Germinal center (tissue), 1 donor: ENCODE data around the gene PSMC1.
"Not testable (repeated sequence)": the region's sequence is repeated elsewhere in the genome, so short reads cannot be mapped to it uniquely, and the experiment has no call there.

ENCODE experiments used
- DNase-seq: peaks from one replicate; pipeline ENCODE4 v3.0.0; 2012; ENCODE audit warnings: mixed read lengths, low spot score

PSMC1 gene

GRCh38 chr14:90256354-90257131 is at the start of gene PSMC1:
TSS of gene PSMC1 (plus strand) at chr14:90256553. CDS start at chr14:90256598, 45 bp downstream.
- peak; percentile 76 for DNase-seq

- no peak for DNase-seq
Measured at GRCh38 chr14:90213099-90213748, 43.1 kb upstream of the PSMC1 start.

GRCh38 chr14:90228478-90228877 is 27.9 kb upstream of the PSMC1 start:
- no peak for DNase-seq

DNA sequence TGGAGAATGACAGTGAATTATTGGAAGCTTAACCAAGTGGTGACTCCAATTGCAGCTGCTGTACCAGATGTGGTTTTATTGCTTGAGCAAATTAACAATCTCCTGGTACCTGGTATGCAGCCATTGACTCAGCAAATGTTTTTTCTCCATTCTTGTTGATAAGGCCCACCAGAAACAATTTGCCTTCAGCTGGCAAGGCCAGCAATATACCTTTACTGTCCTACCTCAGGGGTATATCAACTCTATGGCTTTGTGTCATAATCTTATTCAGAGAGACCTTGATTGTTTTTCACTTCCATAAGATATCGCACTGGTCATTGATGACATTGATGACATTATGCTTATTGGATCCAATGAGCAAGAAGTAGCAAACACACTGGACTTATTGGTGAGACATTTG is 26.4 kb upstream of the PSMC1 start:
- not testable (repeated sequence) for DNase-seq

GRCh38 chr14:90235179-90235976 is 21.0 kb upstream of the PSMC1 start:
- peak; percentile 82 for DNase-seq

DNA sequence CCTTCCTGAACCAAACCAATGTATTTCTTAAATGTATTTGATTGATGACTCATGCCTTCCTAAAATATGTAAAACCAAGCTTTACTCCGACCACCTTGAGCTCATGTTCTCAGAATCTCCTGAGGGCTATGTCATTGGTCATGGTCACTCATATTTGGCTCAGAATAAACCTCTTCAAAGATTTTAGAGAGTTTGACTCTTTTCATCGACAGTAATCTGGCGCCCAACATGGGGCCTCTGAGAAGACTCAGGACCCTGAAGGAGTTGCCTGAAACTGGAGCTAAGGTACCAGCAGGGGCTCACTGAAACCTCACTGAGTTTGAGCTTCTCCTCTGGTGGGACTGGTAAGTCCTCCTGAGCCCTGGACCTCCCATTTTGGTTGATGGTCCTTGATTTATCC is 17.2 kb upstream of the PSMC1 start:
- no peak for DNase-seq

DNA sequence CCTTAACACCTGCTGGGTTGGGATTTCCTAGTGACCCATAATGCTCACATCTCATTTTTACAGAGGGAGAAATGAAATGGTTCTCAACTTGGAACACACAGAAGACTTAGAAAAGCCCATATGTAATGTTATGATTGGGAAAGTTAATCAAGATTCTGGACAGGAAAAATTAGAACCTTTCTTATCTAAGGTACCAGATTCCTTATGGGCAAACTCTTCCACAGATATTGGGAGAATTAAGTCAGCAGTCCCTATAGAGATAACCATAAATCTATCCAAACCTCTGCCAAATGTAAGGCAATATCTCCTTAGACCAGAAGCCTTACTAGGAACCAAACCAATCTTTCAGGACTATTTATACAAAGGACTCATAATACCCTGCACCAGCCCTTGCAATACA is 13.9 kb upstream of the PSMC1 start:
- DNase-seq = no peak

DNA sequence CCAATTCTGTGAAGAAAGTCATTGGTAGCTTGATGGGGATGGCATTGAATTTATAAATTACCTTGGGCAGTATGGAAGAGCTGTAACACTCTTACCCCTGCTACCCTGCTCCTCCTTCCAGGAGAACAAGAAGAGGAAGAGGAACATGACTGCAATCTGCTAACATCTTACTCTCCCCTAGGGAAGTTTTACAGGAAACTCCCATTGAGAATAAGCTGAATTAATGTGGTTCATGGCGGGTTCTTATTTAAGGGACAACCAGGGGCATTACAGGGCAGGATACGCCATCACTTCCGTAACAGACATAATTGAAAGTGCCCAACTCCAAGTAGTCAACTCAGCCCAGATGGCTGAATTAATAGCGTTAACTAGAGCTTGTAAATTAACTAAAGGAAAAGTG is 9.4 kb upstream of the PSMC1 start:
- no peak for DNase-seq

GRCh38 chr14:90247441-90247840 is 8.9 kb upstream of the PSMC1 start:
- not testable (repeated sequence) for DNase-seq

DNA sequence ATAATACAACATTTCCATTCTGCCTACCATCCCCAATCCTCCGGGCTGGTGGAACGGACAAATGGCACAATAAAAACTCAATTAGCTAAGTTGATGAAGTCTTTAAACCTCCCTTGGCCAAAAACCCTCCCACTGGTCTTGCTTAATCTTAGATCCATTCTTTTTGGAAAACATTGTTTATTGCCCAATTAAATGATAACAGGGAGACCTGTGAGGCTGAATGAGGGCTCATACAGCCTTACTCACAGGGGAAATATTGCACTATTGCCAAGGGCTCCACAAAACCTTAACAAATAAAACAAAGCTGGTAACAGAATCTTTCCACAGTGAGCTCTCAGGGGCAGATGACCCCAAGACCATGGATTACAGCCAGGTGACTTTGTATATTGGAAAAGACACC is 7.8 kb upstream of the PSMC1 start:
- DNase-seq = no peak

DNA sequence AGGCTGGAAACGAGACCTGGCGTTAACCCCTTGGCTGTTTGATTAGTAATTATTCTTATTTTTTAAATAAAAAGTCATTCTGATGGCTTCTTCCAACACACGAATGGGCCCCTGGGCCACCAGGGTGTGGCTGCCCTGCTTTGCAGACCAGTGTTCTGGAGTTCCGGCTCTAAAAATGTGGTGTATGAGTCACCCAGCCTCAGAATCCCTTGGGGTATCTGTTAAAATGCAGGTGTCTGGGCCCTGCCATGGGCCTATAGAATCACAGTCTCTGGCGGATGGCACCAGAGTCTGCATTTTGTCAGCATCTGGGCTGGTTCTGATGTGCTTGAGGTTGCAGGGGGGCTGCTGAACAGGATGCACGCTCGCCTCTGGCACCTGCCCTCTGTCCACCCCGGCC is 2.5 kb upstream of the PSMC1 start:
- peak; percentile 66 for DNase-seq

DNA sequence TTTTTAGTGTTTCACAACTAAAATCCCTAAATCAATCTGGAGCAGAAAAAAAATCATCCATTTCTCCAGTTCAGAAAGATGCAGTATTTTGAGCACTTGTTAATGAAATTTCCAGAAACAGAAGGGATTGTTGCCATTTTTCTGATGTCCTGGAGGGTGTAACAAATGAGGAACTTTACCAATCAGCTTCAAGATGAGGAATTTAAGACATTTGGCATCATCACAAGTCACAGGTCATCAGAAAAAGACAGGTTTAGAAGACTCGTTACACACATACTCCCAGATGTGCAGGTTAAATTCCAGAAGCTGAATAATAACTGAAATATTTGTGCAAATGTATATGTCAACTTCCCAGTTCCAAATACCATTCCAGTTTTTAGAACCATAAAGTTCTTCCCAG is 482 bp upstream of the PSMC1 start:
- no peak for DNase-seq

- DNase-seq = no peak
Measured at GRCh38 chr14:90263748-90264449, 7.5 kb downstream of the PSMC1 start.

DNA sequence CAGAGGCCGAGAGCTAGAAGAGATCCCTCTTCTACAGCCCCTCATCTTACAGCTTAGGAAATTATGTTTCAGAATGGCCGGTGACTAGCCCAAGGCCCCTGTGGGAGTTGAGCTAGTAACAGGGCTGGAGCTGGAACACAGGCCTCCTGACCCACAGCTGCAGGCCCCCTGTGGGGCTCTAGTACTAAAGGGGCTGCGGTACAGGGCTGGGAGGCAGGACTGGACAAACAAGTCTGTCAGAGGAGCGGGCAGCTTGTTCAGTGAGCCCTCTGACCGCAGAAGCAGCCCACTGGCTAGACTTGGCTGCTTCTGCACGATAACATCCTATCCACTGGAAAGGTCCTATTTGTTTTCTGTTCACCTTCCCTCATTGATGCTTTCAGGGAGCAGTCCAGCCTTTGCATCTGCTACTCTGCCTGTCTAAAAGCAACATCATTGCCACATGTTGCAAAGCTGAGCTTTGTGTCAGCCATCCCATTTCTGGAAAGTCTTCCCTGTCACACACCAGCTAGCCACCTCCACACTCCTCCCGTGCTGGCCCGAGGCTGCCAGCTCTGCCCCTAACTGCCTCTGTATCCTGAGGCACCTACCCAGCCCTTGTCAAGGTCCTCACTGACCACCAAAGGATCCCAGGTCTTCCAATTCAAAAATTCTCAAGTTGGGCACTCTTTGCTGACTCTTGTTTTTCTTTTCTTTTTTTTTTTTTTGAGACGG is 10.2 kb downstream of the PSMC1 start:
- DNase-seq = no peak

- DNase-seq = no peak
Measured at GRCh38 chr14:90268420-90268819, 12.1 kb downstream of the PSMC1 start.

DNA sequence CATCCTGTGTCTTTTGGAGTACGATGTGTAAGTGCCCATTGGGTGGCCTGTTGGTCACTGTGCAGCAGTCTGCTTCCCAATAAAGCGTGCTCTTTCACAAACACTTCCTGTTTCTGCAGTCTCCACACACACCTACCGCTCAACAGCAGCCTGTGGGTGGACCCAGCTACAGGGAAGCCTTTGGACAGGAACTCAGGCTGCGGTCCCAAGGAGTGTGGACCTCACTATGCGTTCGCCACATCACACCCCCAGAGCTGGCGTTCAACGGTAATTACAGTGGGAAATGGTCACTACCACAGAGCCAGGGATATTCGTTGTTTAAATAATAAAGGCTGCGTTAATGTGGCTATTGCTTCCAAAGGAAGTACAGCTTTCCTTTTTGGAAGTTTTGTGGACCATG is 16.2 kb downstream of the PSMC1 start:
- DNase-seq = no peak

DNA sequence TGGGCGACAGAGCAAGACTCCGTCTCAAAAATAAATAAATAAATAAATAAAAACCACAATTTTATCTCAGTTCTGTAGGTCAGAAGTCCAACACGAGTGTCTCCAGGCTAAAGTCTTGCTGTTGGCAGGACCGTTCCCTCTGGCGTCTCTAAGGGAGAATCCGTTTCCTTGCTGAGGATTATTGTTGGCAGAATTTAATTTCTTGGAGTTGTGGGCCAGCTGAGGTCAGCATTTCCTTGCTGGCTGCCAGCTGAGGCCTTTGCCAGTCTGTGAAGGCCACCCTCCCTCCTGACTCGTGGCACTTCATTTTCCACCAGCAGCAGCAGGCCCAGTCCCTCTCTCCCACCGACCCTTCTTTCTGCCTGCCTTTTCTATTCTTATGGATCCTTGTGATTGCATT is 17.2 kb downstream of the PSMC1 start:
- DNase-seq = no peak

GRCh38 chr14:90274019-90274418 is 17.7 kb downstream of the PSMC1 start:
- DNase-seq = no peak

DNA sequence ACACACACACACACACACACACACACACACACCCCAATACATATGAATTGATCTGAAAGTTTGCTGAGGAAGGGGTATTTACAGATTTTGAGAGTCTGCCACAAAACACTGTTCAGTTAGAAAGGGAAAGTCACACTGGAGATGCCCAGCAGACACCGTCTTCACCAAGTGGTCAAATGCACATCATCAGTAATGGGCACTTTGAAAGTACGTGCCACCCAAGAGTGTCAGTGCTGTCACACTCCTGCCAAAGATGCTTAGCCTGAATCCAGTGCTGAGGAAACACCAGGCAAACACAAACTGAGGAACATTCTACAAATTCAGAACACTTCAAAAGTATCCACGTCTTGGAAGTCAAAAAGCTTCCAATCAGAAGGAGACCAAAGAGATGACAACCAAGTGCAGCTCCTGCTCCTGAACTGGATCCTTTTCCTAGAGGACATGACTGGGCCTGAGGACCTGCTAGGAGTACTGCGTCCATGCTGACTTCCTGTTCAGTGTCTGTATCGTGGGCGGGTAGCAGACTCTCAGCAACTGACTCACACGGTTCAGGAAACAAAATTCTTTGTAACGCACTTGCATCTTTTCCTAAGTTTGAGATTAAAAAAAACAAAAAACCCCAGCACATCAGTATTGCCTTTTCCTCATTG is 18.6 kb downstream of the PSMC1 start:
- DNase-seq = no peak

- no peak for DNase-seq
Measured at GRCh38 chr14:90275458-90275814, 19.1 kb downstream of the PSMC1 start.

- DNase-seq = no peak
Measured at GRCh38 chr14:90275820-90276219, 19.5 kb downstream of the PSMC1 start.
